ENCODE measurements around the gene UBA52. TPM values are rescaled to one million over a fixed set of nuclear protein-coding genes. Genes with fewer than 3 reads are reported as not detected.
"Not testable (repeated sequence)": the region's sequence is repeated elsewhere in the genome, so short reads cannot be mapped to it uniquely, and the experiment has no call there.

Gene UBA52
- total RNA-seq (2014; rRNA removed; shearing (Covaris generic)): 833 and 855 TPM in 2 replicates

GRCh38 chr19:18571564-18572344, at the start of gene UBA52:
TSS of gene UBA52 (plus strand) at chr19:18571857. CDS start at chr19:18573301, 1,444 bp downstream.
- DNase-seq (ENCODE audit: low spot score): peak; percentile 96
- in situ Hi-C loops (cut with HindIII; ENCODE audit: low sequenced_read_pairs): no loop called here

- in situ Hi-C loops (cut with HindIII; ENCODE audit: low sequenced_read_pairs): no loop called here
- DNase-seq (ENCODE audit: low spot score): peak; percentile 100
Measured at GRCh38 chr19:18522124-18522861, 49.4 kb upstream of the UBA52 start.

GRCh38 chr19:18522862-18523440, 48.7 kb upstream of the UBA52 start:
- in situ Hi-C loops (cut with HindIII; ENCODE audit: low sequenced_read_pairs); DNase-seq (ENCODE audit: low spot score): not testable (repeated sequence)

GRCh38 chr19:18523841-18524240, 47.8 kb upstream of the UBA52 start:
- in situ Hi-C loops (cut with HindIII; ENCODE audit: low sequenced_read_pairs): no loop called here
- DNase-seq (ENCODE audit: low spot score): no peak

GRCh38 chr19:18526316-18526715, 45.3 kb upstream of the UBA52 start:
- in situ Hi-C loops (cut with HindIII; ENCODE audit: low sequenced_read_pairs): no loop called here
- DNase-seq (ENCODE audit: low spot score): no peak

GRCh38 chr19:18529782-18530181, 41.9 kb upstream of the UBA52 start:
- in situ Hi-C loops (cut with HindIII; ENCODE audit: low sequenced_read_pairs): no loop called here
- no peak for DNase-seq (ENCODE audit: low spot score)

GRCh38 chr19:18531485-18531884, 40.2 kb upstream of the UBA52 start:
- in situ Hi-C loops (cut with HindIII; ENCODE audit: low sequenced_read_pairs): no loop called here
- DNase-seq (ENCODE audit: low spot score): no peak

GRCh38 chr19:18532168-18532890, 39.3 kb upstream of the UBA52 start:
- in situ Hi-C loops (cut with HindIII; ENCODE audit: low sequenced_read_pairs): no loop called here
- no peak for DNase-seq (ENCODE audit: low spot score)

- DNase-seq (ENCODE audit: low spot score): no peak
Measured at GRCh38 chr19:18533058-18533457, 38.6 kb upstream of the UBA52 start.

GRCh38 chr19:18536475-18536874, 35.2 kb upstream of the UBA52 start:
- no peak for DNase-seq (ENCODE audit: low spot score)

More at GRCh38 chr19:18533058-18533457, 38.6 kb upstream of the UBA52 start:
- in situ Hi-C loops (cut with HindIII; ENCODE audit: low sequenced_read_pairs): no loop called here

GRCh38 chr19:18537431-18537830, 34.2 kb upstream of the UBA52 start:
- DNase-seq (ENCODE audit: low spot score): no peak
- in situ Hi-C loops (cut with HindIII; ENCODE audit: low sequenced_read_pairs): no loop called here

More at GRCh38 chr19:18536475-18536874, 35.2 kb upstream of the UBA52 start:
- in situ Hi-C loops (cut with HindIII; ENCODE audit: low sequenced_read_pairs): no loop called here

- in situ Hi-C loops (cut with HindIII; ENCODE audit: low sequenced_read_pairs): no loop called here
- DNase-seq (ENCODE audit: low spot score): no peak
Measured at GRCh38 chr19:18538115-18538514, 33.5 kb upstream of the UBA52 start.

GRCh38 chr19:18539372-18539771, 32.3 kb upstream of the UBA52 start:
- in situ Hi-C loops (cut with HindIII; ENCODE audit: low sequenced_read_pairs): no loop called here
- DNase-seq (ENCODE audit: low spot score): no peak

GRCh38 chr19:18540200-18540599, 31.5 kb upstream of the UBA52 start:
- in situ Hi-C loops (cut with HindIII; ENCODE audit: low sequenced_read_pairs); DNase-seq (ENCODE audit: low spot score): not testable (repeated sequence)

- DNase-seq (ENCODE audit: low spot score): no peak
- in situ Hi-C loops (cut with HindIII; ENCODE audit: low sequenced_read_pairs): no loop called here
Measured at GRCh38 chr19:18541258-18541991, 30.2 kb upstream of the UBA52 start.

- DNase-seq (ENCODE audit: low spot score): peak; percentile 18
- in situ Hi-C loops (cut with HindIII; ENCODE audit: low sequenced_read_pairs): no loop called here
Measured at GRCh38 chr19:18541992-18542940, 29.4 kb upstream of the UBA52 start.

GRCh38 chr19:18542941-18543813, 28.5 kb upstream of the UBA52 start, which contains the start of gene FKBP8:
TSS of gene FKBP8 (minus strand) at chr19:18543573. CDS start at chr19:18541970, 1,603 bp downstream.
- peak; percentile 93 for DNase-seq (ENCODE audit: low spot score)
- in situ Hi-C loops (cut with HindIII; ENCODE audit: low sequenced_read_pairs): no loop called here

All from G401 (cell line).